Head of caudate nucleus (tissue), 42 donors: ENCODE measurements around the gene SPRR2E.
"Not testable (repeated sequence)": the region's sequence is repeated elsewhere in the genome, so short reads cannot be mapped to it uniquely, and the experiment has no call there.

Experiments
- DNase-seq, 42 donors: peaks; one replicate each; pipeline versions ENCODE4 v3.0.0 to v3.0.0-alpha.2; 2020 to 2021; ENCODE audit warnings: mixed read lengths in 7 of 42
- intact Hi-C: fragments of 100-400 bp; cut with DNase I; formaldehyde crosslinking; loops from one replicate; pipeline ENCODE4 v1.15.0; 2022

SPRR2E gene

DNA sequence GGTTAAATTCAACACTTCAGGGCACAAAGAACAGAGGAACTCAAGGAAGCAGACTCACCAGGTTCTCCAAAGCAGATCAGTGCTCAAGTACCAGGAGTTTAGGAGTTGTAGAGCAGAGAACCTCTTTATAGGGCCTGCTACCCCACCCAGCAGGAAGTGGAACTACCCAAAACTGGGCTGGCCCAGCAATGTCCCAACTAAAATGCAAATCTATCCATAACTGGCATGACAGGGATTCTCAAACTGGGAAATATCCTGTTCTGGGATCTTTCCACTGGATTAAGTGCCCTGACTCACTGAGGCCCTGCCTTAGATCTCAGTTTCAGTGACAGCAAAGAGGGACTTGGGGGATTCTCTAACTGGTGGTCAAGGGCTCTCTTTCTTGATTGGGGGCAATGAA lies at the start of gene SPRR2E:
Gene SPRR2E (minus strand): TSS at position 101 of the 400 bp plus-strand sequence. CDS start 775 bp downstream, outside the sequence.
- DNase-seq, result no peak
- intact Hi-C loops, result no loop called here

- DNase-seq, result no peak
- intact Hi-C loops, result no loop called here
Measured at GRCh38 chr1:153141377-153141776, 47.1 kb upstream of the SPRR2E start.

DNA sequence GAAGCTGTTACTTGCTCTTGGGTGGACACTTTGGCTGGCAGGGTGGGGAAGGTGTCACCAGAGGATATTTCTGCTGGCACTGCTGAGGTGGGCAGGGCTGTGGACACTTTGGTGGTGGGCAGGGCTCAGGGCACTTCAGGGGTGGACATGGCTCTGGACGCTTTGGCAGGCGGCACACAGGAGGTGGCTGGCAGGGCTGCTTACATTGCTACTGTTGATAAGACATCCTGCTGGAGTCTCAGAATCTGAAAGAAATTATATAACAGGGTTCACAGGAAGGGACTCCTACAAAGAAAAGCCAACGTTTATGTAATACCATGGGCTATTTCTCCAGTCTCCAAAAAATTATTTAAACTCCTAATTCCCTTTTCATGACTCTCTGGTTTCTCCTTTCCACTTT lies 46.2 kb upstream of the SPRR2E start:
- no peak for DNase-seq
- intact Hi-C loops, result no loop called here

DNA sequence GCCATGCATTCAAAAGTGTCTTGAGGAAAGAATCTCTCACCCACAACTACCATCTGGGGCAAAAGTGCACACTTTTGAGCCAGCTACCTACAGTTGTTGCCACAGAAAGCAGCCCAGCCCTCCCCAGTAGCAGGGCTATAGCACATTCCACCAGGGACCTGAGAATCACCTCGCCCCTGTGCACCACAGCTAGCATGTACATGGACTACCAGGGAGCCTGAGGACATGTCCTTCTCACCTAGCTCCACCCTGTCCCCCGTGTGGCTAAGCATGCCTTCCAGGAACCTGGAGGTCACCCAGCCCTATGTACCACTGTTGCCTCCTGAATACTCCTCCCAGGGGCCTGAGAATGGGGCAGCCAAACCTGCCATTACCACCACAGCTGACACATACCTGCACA lies 39.4 kb upstream of the SPRR2E start:
- intact Hi-C loops, result no loop called here
- no peak for DNase-seq

- DNase-seq, result no peak
- intact Hi-C loops, result no loop called here
Measured at GRCh38 chr1:153133267-153133666, 38.9 kb upstream of the SPRR2E start.

DNA sequence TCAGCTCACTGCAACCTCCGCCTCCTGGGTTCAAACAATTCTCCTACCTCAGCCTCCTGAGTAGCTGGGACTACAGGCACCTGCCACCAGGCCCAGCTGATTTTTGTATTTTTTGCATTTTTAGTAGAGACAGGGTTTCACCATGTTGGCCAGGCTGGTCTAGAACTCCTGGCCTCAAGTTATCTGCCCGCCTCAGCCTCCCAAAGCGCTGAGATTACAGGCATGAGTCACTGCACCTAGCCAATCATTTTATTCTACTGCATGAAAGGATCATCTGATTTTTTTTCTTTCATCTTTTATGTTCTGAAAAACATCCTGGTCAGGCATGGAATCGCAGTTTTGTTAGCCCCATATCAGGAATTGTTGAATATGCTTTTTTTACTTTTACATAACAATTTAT lies 34.4 kb upstream of the SPRR2E start:
- DNase-seq, intact Hi-C loops: not testable (repeated sequence)

DNA sequence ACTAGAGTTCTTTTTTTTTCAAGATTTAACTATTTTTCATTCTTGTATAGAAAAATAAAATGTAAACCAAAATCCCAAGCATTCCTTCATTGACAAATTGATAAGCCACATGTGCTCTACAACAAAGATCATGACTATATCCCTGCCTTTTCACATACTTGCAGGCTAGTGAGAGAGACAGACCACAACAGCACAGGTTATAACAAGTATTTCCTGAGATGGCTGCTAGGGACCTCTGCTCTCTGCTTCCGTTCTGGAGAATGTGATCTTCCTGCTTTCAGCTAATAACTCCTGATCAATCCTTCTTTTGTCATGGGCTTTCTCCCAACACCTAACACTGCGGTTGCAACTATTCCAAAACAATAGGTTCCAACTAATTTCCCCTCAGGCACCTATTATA lies 33.0 kb upstream of the SPRR2E start:
- intact Hi-C loops, result no loop called here
- DNase-seq, result no peak

DNA sequence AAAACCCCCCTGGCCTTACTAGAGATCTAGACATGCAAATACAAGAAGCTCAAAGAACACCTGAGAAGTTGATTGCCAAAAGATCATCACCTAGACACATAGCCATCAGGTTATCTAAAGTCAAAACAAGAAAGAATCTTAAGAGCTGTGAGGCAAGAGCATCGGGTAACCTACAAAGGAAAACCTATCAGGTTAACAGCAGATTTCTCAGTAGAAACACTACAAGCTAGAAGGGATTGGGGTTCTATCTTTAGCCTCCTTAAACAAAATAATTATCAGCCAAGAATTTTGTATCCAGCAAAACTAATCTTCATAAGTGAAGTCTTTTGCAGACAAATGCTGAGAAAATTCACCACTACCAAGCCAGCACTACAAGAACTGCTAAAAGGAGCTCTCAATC lies 31.2 kb upstream of the SPRR2E start:
- intact Hi-C loops, result no loop called here
- DNase-seq, result no peak

DNA sequence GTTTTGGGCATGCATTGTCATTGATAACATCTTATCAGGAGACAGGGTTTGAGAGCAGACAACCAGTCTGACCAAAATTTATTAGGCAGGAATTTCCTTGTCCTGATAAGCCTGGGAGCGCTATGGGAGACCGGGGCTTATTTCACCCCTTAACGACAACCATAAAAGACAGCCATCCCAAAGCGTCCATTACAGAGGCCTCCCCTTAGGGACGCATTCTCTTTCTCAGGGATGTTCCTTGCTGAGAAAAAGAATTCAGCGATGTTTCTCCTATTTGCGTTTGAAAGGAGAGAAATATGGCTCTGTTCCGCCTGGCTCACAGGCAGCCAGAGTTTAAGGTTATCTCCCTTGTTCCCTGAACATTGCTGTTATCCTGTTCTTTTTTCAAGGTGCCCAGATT lies 29.5 kb upstream of the SPRR2E start:
- DNase-seq, intact Hi-C loops: not testable (repeated sequence)

DNA sequence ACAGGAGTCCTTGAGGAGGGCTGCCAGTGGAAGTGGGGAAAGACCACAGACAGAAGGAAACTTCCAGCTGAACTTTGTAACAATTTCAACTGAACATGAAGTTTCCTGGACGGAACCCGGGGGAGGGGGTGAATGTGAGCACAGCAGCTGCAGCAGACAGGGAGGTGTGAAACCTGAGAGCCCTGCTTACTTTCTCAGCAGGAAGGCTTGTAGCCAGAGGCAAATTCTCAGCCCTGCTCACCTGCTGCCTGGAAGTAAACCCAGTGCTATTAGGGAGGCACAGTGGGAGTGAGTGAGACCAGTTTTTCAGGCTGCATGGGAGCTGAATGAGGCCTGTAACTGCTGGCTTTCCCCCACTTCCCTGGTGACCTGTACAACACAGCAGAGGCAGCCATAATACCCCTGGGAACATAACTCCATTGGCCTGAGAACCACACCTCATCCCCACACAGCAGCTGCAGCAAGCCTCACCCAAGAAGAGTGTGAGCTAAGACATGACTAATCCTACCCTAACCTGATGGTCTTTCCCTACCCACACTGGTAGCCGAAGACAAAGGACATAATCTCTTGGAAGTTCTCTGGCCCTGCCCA lies 28.6 kb upstream of the SPRR2E start:
- DNase-seq, result no peak
- intact Hi-C loops, result no loop called here

- intact Hi-C loops, result no loop called here
- DNase-seq, result no peak
Measured at GRCh38 chr1:153120945-153121344, 26.6 kb upstream of the SPRR2E start.

- intact Hi-C loops, result no loop called here
- DNase-seq, result no peak
Measured at GRCh38 chr1:153119491-153119971, 25.2 kb upstream of the SPRR2E start.

GRCh38 chr1:153115264-153115663 lies 20.9 kb upstream of the SPRR2E start:
- DNase-seq, intact Hi-C loops: not testable (repeated sequence)

- no peak for DNase-seq
- intact Hi-C loops, result no loop called here
Measured at GRCh38 chr1:153113416-153113815, 19.1 kb upstream of the SPRR2E start, which contains the start of gene SPRR2F. SPRR2F (minus strand) TSS chr1:153113516; CDS start chr1:153112733, 783 bp downstream.

GRCh38 chr1:153112454-153112853 lies 18.1 kb upstream of the SPRR2E start:
- intact Hi-C loops, DNase-seq: not testable (repeated sequence)

GRCh38 chr1:153100245-153100644 lies 5.9 kb upstream of the SPRR2E start:
- no peak for DNase-seq
- intact Hi-C loops, result no loop called here

DNA sequence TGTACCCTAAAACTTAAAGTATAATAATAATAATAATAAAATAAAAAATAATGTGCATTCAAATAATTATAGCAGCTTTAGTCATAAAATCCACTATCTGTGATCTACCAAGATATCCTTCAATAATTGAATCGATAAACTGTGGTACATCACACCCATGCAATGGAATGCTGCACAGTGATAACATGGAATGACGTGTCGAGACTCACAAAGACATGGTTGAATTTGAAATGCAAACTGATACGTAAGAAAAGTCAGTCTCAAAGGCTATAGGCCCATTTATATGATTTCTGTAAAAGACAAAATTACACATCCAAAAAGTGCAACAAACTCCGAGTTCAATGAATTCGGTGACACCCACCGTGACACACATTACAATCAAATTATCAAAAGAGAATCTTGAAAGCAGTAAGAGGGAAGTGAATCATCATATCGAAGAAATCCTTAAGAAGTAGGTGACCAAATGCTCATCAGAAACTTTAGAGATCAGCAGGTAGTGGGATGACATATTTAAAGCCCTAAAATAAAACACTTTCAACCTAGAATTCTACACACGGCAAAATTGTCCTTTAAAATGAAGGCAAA lies 5.2 kb upstream of the SPRR2E start:
- intact Hi-C loops, result no loop called here
- DNase-seq, result no peak

- DNase-seq, result no peak
- intact Hi-C loops, result no loop called here
Measured at GRCh38 chr1:153095764-153096163, 1.4 kb upstream of the SPRR2E start.

DNA sequence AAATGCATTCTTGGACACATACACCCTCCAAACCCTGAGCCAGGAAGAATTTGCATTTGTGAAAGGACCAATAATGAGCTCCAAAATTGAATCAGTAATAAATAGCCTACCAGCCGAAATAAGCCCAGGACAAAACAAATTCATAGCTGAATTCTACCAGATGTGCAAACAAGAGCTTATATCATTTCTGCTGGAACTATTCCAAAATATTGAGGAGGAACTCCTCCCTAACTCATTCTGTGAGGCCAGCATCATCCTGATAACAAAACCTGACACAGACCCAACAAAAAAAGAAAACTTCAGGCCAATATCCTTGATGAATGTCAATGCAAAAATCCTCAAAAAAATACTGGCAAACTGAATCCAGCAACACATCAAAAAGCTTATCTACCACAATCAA lies 6.7 kb downstream of the SPRR2E start:
- intact Hi-C loops, result no loop called here
- no peak for DNase-seq

- DNase-seq, result no peak
- intact Hi-C loops, result no loop called here
Measured at GRCh38 chr1:153081736-153082135, 12.6 kb downstream of the SPRR2E start.
